ENCODE data around the gene CEP170.

Gene CEP170

DNA sequence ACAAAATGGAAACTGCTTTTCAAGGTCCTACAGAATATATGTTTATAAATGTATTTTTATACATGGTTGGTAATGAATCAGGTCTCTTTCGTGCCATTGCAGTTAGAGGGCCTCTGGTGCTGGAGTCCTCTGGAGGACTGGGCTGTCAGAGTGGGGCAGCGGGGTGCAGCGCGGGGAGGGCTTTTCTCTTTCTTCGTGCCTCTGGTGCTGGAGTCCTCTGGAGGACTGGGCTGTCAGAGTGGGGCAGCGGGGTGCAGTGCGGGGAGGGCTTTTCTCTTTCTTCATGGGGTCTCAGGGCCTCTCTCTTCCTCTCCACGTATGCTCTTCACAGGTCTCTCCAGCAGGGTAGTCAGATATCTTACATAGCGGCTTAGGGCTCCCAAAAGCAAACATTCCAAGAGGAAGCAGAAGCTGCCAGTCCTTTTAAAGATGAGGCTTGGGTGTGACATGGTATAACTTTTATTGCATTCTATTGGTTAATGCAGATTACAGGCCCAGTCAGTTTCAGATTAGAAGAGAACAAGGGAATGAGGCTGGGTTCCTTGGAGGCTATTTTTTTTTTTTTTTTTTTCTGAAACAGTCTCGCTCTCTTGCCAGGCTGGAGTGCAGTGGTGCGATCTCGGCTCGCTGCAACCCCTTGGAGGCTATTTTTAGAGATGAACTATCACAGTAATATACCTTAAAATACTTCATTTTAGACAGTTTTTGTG is 13.8 kb upstream of the CEP170 start:
- DNase-seq (ENCODE audit: extremely low read depth in 1 of 2, low read depth in 1 of 2) = no peak

DNA sequence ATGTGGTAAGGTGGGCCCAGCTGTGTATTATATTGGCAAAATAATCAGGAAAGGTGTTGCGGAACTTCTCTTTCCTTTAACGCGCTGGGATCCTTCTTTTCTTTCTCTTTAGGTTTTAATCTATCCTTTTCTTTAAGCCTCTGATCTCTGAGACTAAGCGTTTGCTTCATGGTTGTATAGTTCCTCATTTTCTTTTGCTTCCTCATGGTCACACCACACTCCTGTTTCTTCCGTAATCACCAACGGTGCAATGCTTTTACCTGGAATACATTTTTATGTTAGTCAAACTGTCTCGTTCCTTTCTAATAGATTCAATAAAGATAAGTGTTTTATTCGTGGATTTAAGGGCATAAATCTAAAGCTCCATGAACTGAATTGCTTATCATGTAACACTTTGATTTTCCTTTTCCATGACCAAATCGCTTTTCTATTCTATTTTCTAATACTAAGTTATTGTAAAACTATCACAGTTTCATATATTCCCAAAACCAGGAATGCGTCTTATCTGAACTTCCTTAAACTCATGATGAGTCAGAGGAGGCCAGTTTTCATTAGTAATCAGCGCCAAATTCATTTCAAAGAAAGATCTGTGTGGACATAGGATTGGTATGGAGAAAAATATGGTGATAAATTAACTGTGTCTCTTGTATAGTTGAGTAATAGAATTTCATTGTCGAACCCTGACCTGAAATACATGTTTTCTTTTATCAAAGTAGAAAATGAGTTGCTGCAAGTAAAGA is 13.0 kb upstream of the CEP170 start:
- no peak for DNase-seq (ENCODE audit: extremely low read depth in 1 of 2, low read depth in 1 of 2)

DNA sequence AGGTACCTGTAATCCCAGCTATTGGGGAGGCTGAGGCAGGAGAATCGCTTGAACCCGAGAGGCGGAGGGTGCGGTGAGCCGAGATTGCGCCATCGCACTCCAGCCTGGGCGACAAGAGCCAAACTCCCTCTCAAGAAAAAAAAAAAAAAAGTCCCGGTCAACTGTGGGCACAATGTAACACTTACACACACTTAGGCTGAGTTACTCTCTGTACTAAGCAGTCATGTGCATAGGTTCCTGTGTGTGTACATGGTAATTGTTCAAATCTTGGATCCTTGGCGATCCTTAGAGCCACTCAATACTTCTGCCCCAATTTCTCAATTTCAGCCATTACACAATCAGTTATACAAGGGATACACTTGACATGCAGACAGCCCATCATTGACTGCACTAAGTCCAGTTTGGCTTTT is 12.4 kb upstream of the CEP170 start:
- no peak for DNase-seq (ENCODE audit: extremely low read depth in 1 of 2, low read depth in 1 of 2)

DNA sequence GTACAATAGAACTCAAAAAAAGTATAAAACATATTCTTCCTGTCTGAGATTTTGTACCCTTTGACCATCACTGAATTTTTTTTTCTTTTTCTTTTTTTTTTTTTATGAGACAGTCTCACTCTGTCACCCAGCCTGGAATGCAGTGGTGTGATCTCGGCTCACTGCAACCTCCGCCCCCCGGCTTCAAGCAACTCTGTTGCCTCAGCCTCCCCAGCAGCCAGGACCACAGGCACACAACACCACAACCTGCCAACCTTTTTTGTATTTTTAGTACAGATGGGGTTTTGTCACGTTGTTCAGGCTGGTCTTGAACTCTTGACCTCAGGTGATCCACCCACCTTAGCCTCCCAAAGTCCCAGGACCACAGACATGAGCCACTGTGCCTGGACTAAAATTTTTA is 11.2 kb upstream of the CEP170 start:
- DNase-seq (ENCODE audit: extremely low read depth in 1 of 2, low read depth in 1 of 2) = no peak

DNA sequence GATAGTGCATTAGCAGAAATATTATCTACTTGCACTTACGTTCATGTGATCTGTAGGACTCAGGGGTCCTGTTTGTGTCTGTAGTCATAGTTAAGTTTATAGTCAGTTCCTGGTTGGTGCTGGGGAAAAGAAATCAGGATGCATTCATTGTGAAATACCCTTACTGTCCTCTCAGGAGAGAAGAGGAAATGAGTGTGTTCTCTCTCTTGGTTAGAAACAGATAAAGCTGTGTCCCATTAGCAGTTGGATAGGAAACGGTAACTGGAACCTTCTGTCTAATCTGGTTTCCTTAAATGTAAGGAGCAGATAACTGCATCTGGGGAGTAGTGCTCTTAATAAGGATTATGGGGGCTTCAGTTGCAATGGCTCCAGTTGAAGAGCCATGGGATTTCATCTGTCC is 9.6 kb upstream of the CEP170 start:
- DNase-seq (ENCODE audit: extremely low read depth in 1 of 2, low read depth in 1 of 2) = no peak

DNA sequence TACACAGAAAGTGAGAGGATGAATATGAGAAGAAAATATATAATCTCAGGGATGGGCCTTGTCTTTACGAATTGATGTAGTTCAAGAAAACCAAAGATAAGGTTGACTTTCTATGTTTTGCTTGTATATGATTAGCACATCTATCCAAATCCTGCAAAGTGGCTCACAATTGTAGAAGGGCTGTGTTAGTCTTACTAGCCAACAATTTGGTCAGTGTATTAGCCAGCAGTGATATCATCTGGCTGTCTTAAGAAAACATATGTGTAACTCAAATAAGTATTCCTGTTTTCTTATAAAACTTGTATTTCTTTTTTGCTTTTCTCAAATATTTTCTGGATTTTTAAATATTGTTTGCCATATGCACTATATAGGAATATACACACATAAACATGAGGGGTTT is 6.3 kb upstream of the CEP170 start:
- no peak for DNase-seq (ENCODE audit: extremely low read depth in 1 of 2, low read depth in 1 of 2)

DNA sequence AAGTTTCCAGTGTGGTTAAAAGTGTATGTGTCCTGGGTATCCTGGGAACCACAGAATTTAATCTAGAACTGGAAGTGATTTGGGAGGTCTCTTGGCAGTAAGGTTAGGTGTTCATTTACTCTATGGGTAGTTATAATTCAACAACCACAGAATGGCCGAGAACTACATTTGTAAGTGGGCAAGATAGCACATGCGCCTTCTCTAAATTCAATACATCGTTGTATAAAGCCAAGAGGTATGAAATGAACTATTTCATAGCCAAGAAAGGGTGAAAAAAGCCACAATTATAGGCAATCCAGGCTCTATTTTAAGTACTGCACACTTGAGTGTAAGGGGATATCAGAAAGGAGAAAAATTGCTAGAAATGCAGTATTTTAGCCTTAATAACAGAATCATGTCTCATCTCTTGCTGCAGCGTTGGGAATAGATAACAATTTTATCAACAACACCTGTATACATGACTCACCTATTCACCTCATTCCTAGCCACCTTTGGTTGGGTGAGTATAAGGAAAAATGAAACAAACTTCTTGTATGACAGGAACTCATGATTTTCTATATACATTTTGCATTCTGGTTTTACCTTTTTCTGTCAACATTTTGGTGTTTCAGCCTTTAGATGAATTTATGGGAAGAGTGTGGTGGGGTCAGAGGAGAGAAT is 5.3 kb upstream of the CEP170 start:
- DNase-seq (ENCODE audit: extremely low read depth in 1 of 2, low read depth in 1 of 2) = no peak

- DNase-seq (ENCODE audit: extremely low read depth in 1 of 2, low read depth in 1 of 2) = no peak
Observed at GRCh38 chr1:243258731-243259130, 3.6 kb upstream of the CEP170 start.

GRCh38 chr1:243257189-243257588 is 2.1 kb upstream of the CEP170 start:
- no peak for DNase-seq (ENCODE audit: extremely low read depth in 1 of 2, low read depth in 1 of 2)

DNA sequence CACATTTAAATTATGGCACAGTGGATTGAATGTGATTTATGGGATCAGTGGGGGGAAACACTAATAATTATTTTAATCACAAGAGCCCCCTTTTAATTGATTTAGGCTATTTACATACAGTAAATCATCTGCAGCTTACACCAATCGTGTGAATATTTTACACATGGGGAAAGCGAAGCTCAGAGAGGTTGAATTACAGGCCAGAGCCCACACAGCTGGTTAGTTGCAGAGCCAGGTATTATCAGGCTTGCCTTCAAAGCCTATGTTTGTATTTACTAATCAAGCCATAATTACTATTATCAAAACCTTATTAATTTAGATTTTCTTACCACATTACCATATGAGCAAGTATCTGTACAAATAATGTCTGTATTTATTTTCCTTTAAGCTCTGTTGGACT is 1.5 kb upstream of the CEP170 start:
- DNase-seq (ENCODE audit: extremely low read depth in 1 of 2, low read depth in 1 of 2) = no peak

DNA sequence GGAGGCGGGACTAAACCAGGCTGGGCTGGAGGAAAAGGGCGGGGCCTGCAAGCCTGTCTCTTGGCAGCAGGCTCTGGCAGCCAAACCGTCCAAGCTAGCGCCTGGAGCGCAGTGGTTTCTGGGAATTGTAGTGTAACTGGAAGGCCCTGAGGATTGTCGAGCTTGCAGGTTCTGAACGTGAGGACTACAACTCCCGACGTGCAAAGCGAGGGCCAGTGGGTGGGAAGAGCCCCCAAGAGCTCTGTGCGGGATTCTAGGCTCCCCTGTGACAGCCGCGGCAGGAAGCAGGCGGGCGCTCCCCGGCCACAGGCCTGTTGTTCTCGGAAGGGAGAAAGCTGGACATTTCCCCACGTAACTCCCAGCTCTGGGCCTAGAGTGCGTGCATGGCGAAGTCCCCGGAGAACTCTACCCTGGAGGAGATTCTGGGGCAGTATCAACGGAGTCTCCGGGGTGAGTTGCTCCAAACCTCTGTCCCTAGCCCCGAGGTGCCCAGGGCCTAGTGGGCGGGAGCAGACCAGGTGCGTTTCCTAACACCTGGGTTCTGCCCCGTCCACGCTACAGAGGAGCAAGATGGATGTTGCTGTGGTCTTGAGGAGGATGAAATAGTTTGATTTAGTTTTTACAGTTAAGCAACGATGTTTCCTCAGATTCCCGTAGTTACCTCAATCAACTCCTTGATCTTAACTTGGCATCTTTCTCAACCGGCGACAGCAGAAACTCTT is 871 bp upstream of the CEP170 start, which contains the start of gene SDCCAG8:
TSS of gene SDCCAG8 (plus strand) at position 251 of the 722 bp plus-strand sequence. CDS start at position 384, 133 bp downstream.
- DNase-seq (ENCODE audit: extremely low read depth in 1 of 2, low read depth in 1 of 2) = peak; percentile 85 to 88

GRCh38 chr1:243254233-243254926 is 701 bp downstream of the CEP170 start:
- DNase-seq (ENCODE audit: extremely low read depth in 1 of 2, low read depth in 1 of 2) = peak; percentile 7 to 29

- DNase-seq (ENCODE audit: extremely low read depth in 1 of 2, low read depth in 1 of 2) = no peak
Observed at GRCh38 chr1:243253926-243254232, 1.2 kb downstream of the CEP170 start.

GRCh38 chr1:243253211-243253925 is 1.7 kb downstream of the CEP170 start:
- DNase-seq (ENCODE audit: extremely low read depth in 1 of 2, low read depth in 1 of 2) = no peak

DNA sequence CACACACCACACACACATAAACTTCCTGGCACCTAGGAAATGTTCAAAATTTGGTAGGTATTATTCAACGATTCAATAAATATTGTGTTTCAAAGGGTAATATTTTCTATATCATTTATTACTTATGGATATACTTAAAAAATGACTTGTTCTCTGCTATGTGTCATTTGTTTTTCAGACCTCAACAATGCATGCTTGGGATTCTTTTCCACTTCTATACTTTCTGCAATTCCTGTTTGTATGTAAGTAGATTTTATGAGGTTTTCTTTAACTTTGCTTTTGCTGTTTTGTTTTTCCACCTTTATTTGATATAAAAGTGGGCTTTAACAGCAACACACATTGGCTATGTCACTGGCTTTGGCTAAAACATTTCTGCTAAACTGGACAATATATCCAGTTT is 3.5 kb downstream of the CEP170 start:
- DNase-seq (ENCODE audit: extremely low read depth in 1 of 2, low read depth in 1 of 2) = no peak

DNA sequence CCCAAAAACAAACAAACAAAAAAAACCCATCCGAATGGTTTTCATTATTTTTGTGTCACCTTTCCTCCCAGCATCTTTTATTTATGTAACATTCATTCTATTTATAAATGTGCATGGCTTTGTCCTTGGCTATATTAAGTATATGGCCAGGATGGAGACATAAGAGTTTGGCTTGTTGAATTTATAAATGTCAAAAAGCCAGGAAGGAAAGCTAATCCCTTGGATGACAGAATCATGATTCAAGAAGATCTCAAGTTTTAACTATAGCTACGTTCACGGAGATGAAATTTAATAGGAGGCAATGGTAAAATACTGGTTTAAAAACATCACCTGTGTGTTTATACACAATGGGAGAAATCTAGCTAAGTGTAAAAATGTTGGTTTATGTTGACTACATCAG is 5.0 kb downstream of the CEP170 start:
- DNase-seq (ENCODE audit: extremely low read depth in 1 of 2, low read depth in 1 of 2) = no peak

GRCh38 chr1:243249214-243249613 is 5.9 kb downstream of the CEP170 start:
- no peak for DNase-seq (ENCODE audit: extremely low read depth in 1 of 2, low read depth in 1 of 2)

DNA sequence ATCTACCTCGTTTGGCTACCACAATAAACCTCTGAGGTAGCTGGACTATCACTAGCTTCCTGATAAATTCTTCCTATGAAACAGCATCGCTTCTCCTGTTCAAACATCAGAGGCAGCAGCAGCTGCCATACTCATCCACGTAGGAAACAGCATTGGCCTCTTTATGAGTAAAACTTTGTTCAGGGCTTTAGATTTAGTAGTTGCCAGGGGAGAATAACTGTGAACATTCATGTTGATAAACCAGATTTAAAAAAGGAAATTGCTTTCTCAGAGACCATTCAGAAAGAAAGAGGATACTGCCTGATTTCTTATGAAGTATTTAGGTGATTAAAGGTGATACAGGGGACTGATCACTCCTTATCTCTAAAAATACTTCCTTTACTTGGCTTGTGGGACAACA is 7.2 kb downstream of the CEP170 start:
- DNase-seq (ENCODE audit: extremely low read depth in 1 of 2, low read depth in 1 of 2) = no peak

DNA sequence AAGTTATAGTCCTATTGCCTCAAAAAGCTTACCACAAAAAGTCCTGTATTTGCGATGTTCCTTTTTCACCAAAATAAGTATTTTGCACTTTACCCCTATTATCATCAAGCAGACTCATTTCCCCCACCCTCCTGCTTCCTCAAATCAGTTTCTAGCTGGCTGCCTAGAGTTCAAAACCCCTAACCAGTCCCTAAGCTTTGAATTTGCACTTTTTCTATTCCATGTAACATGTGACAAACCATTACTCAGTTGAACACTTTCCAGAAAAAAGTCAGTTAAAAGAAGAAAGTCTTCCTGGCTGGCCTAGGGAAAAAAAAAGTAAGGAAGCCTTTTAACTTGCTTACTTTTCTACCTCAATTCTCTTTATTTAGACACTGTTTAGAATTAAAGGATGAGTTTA is 8.2 kb downstream of the CEP170 start:
- no peak for DNase-seq (ENCODE audit: extremely low read depth in 1 of 2, low read depth in 1 of 2)

GRCh38 chr1:243244432-243244841 is 10.6 kb downstream of the CEP170 start:
- DNase-seq (ENCODE audit: extremely low read depth in 1 of 2, low read depth in 1 of 2) = no peak

Measured in activated CD8-positive, alpha-beta memory T cell treated with anti-CD3 and anti-CD28 coated beads for 1 hour (primary cell).